ENCODE data around the gene TCF25.

GRCh38 chr16:89859615-89860007 lies 13.8 kb upstream of the TCF25 start:
- TF ChIP-seq CTCF (IDR thresholded peaks at IDR 0.05) (no peak), POLR2A (IDR thresholded peaks at IDR 0.05) (no peak)

Data from uterus (tissue), 2 donors.